Medulla oblongata (tissue), 1 donor: Measurements from ENCODE around the gene DNLZ.
A peak's percentile ranks its signal among the peaks of the same experiment; 100 is the strongest.
"Not testable (repeated sequence)": the region's sequence is repeated elsewhere in the genome, so short reads cannot be mapped to it uniquely, and the experiment has no call there.

Experiments
- DNase-seq: peaks from one replicate; pipeline ENCODE4 v3.0.0-alpha.2; 2015; ENCODE audit errors: extremely low spot score

Gene DNLZ

GRCh38 chr9:136359774-136360718, 3.5 kb downstream of the DNLZ start:
- DNase-seq, result no peak

DNA sequence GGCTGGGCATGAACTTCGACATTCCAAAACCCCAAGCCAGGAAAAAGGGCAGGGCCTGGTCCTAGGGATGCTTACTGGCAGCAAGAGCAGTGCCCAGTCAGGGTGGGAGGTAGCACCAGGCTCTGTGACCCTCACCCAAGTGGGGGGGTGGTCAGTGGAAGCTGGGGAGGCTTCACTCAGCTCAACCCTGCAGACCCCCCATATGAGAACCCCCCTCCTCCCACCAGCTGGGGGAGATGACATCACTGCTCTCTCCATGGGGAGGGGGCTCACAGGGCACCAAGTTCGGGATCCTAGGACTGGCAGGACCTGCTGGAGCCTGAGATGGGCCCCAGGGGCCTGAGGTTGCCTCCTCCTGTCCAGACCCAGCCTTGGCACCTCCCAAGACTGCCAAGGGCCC, 4.7 kb downstream of the DNLZ start:
- DNase-seq, result no peak

DNA sequence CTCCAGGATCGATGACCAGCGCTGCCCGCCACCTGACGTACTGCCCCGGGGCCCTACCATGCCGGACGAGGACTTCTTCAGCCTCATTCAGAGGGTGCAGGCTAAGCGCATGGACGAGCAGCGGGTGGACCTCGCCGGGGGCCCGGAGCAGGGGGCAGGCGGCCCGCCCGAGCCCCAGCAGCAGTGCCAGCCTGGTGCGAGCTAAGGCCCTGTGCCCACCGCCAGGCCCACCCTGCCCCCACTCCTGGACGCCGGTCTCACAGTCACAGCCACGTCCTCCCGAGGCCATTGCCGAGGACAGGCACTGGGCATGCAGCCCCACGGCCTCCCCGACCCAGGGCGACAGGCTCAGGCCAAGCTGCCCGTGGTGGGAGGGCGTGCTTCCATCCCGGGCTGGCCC, 5.5 kb downstream of the DNLZ start:
- no peak for DNase-seq

DNA sequence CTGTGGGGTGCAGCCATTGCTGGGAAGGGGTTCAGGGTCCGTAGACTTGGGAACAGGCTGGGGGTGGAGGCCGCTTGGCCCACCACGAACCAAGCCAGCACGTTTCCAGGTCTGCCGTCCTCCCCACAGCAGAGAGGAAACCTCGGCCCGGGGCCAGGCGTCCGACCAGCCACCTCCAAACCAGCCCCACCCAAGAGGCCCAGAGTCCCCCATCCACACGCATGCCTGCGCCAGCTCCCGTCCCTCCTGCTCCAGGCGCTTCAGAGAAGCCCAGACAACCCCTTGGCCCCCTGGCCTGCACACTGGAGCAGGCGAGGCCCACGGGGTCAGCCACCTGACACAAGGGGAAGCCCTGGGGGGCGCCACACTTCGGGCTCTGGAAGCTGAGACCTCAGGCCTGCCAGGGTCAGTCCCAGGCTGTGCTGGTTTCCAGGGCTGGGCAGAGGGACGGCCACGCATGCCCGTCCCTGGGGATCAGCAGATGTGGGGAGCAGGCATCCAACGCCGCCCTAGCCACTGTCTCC, 6.3 kb downstream of the DNLZ start:
- no peak for DNase-seq

DNA sequence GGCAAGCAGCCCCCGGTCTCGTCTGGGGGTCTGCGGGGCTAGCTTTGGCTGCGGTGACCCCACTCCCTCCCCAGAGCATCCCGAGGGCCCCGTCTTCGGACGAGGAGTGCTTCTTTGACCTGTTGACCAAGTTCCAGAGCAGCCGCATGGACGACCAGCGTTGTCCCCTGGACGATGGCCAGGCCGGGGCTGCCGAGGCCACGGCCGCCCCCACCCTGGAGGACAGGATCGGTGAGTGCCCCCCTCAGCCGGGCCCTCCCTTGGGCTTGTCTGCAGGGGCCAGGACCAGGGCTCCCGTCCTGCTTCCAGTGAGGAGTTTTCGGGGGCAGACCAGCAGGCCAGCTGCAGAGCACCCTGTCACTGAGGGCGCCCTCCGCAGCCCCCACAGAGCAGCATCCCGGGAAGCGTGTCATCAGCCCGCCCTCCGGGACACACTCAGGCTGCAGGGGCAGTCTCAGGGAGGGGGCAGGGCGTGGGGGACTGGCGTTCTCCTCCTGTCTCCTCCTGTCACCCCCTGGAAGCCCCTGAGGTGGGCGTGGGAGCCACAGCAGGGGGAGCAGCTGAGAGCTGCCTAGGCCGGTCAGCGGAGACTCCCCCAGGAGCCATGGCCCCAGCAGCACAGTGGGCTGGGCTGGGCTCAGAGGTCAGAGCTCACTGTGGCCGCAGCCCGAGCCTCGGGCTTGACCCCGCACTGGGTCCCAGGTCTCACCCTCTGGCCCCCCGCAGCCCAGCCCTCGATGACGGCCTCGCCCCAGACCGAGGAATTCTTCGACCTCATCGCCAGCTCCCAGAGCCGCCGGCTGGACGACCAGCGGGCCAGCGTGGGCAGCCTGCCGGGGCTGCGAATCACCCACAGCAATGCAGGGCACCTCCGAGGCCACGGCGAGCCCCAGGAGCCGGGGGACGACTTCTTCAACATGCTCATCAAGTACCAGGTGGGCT, 7.7 kb downstream of the DNLZ start:
- no peak for DNase-seq

GRCh38 chr9:136354592-136355085, 8.9 kb downstream of the DNLZ start:
- DNase-seq, result no peak

DNA sequence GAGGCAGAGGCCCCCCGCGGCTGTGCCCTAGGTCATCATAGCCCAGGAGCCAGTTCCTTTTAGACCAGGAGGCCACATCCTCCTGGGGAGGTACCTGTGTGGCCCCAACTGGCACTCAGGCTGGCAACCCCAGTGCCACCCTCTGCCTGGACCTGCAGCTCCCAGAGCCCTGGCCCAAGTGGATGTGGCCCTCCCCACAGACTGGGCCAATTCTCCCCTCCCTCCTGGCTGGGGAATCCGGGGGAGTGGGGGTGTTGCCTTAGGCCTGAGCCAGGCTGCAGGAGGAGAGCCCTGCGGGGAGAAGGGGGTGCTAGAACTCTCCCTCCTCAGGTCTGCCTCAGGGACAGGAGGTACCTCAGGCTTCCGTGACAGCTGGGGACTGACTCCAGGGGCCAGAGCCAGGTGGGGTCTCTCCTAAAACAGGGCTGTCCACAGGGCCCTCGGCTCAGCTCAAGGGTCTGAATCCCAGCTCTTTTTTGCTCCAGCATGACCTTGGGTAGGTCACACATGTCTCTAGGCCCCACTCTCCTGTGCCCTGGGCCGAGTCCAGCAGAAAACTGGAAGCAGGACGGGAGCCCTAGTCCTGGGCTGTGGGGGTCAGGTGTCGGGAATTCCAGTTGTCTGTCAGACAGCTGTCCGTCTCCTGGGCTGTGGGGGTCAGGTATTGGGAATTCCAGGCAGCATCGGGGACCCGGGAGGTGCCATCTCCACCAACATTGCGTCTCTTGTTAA, 9.6 kb downstream of the DNLZ start:
- DNase-seq, result no peak

- no peak for DNase-seq
These were observed 10.5 kb downstream of the DNLZ start for GRCh38 chr9:136353088-136353487.

DNA sequence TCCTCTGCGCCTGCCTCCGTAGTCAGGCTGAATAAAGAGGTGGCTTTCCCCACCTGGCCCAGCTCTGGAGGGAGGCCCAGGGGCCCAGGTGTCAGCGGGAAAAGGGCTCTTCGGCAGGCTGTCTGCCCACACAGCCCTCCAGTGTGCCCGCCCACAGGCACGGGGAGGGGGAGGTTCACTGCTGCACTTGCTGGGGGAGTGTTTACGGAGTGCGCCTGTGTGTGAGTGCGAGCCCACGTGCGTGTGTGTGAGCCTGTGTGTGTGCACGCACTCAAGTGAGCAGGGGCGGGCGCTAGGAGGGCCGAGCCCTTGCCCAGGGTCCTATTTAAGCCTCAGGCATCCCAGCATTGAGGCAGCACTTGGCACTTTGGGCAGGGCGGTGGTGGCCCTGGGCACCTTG, 10.9 kb downstream of the DNLZ start:
- DNase-seq, result no peak

- not testable (repeated sequence) for DNase-seq
These were observed 11.7 kb downstream of the DNLZ start for GRCh38 chr9:136351868-136352267.

- no peak for DNase-seq
These were observed 12.2 kb downstream of the DNLZ start for GRCh38 chr9:136351252-136351800.

DNA sequence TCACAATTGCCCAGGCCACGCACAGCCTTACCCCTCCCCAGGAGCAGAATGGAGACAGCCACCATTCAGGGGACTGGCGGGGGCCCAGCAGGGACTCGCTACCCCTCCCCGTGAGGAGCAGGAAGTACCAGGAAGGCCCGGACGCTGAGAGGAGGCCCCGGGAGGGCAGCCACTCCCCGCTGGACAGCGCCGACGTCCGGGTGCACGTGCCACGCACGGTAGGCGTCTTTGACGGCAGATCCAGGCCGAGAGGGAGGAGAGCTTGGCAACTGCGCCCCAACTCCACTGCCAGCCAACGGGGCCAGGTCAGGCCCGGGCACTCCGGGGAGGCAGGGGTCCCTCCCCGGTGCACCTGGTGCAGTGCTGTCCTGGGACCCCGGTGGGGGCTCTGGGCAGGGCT, 14.0 kb downstream of the DNLZ start:
- DNase-seq, result no peak

DNA sequence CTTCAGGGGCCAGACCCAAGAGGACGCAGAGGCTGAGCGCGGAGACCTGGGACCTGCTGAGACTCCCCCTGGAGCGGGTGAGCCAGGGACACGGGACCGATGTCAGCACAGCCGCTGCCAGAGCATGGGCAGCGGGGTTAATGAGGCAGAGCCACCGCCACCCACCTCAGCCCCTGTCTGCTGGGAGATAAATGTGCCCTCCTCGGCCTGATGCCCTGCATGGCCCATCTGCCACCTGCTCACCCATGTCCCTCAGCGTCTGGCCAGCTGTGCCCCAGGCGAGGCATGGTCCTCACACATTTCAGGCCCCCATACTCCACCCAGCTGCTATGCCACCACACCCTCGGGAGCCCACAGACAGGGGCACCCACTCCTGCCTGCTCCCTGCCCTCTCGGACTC, 14.9 kb downstream of the DNLZ start:
- DNase-seq, result no peak

DNA sequence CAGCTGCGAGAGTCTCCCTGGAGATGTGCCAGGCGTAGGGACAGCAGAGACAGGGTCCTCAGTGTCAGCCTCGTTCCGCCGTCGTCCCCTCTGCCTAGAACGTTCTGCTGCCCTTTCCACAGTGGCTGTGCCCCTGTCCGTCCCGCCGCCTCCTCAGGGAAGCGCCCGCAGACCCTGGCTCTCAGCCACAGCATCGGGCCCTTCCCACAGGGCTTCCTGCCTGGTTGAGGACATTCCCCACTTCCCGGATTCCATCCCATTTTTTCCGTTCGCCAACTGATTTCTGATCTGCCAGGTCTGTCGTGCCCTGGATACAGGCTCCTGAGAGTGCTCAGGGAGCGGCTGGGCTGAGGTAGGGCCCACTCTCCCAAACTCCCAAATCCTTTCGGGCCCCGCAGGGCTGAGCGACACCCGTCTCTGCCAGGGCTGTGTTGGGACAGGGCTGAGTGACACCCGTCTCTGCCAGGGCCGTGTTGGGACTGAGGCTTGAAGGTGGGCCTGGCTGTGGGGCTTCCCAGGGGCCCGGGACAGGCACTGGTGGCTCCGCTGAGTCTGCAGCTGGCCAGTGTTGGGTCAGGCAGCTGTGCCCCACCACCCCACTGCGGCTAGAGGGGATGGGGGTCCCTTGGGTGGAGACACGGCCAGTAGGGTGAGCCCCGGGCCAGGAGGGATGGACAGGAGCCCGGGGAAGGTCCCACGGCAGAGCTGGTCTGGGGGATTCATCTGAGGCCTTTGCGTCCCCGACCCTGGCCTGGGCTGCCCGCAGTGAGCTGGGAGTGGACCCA, 15.9 kb downstream of the DNLZ start:
- no peak for DNase-seq

DNA sequence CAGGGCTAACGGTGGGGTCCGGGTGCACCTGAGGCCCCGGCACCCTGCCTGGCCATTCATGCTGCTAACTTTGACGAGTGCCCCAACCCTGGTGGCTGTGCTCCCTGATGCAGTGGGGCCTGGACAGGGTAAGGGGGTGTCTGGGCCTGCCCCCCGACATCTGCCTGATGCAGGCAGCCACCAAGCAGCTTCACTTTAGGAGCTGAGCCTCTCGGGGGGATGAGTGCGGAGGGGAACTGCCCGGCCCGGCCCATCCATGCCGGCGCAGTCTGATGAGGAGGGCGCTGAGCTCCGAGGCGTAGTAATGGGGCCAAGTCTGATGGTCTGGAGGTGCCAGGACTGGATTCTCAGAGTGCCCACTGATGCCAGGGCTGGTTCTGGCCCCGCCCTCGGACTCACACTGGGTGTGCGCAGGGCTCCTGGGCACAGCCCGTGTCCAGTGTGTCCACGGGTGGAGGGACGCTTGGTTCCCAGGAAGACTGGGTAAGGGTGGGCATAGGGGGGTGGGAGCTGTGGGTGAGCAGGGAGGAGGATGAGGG, 16.5 kb downstream of the DNLZ start:
- DNase-seq, result no peak

GRCh38 chr9:136346157-136346481, 17.4 kb downstream of the DNLZ start:
- DNase-seq, result no peak

DNA sequence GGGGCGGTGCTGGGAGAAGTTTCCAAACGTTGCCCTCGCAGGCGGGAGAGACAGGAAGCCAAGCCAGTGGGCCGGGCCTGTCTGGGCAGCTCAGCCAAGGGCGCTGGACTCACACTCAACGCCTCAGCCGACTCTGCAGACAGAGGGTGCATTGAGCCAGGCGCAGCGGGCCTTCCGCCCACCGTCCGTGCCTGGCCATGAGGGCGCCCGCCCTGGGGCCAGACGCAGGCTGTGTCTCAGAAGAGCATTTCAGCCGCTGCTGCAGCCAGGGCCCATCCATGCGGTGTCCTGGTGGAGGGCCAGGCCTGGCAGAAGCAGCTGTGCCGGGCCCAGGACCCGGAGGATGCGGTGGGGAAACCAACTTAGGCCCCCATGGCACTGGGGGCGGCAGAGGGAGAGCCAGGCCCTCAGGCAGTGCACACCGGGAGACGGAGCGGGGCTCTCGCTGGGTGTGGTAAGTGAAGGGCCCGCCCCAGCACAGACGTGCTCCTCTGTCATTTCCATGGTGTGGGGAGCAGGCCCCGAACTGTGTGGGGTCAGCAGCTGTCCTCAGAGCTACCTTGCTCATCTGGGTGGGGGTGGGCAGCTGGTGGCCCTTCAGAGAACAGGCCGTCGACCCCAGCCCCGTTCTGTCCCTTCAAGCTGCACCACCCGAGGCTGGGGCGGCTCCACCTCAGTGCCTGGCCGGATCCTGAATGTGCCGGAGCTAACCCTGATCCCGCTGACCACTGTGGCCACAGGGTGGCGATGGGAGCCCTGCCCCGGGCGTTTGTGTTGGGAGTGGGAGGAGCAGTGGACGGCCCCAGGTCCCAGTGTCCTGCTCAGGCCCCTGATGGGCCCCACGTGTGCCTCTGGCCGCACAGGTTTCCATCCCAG, 18.0 kb downstream of the DNLZ start:
- DNase-seq, result peak; percentile 92

GRCh38 chr9:136344544-136345280, 18.8 kb downstream of the DNLZ start:
- DNase-seq, result no peak

GRCh38 chr9:136343884-136344269, 19.7 kb downstream of the DNLZ start:
- no peak for DNase-seq
